SH-SY5Y (cell line): Measurements from ENCODE around the gene NLRP5.

Experiments
- GATA2 ChIP-seq: IDR thresholded peaks from 2 replicates; pipeline ENCODE4 v1.6.1; 2011; ENCODE audit warnings: mild to moderate bottlenecking, low read depth, low read length
- GATA3 ChIP-seq: IDR thresholded peaks from 2 replicates; pipeline ENCODE4 v1.6.1; 2011; ENCODE audit warnings: low read depth, mild to moderate bottlenecking, low read length, moderate library complexity

Gene NLRP5

DNA sequence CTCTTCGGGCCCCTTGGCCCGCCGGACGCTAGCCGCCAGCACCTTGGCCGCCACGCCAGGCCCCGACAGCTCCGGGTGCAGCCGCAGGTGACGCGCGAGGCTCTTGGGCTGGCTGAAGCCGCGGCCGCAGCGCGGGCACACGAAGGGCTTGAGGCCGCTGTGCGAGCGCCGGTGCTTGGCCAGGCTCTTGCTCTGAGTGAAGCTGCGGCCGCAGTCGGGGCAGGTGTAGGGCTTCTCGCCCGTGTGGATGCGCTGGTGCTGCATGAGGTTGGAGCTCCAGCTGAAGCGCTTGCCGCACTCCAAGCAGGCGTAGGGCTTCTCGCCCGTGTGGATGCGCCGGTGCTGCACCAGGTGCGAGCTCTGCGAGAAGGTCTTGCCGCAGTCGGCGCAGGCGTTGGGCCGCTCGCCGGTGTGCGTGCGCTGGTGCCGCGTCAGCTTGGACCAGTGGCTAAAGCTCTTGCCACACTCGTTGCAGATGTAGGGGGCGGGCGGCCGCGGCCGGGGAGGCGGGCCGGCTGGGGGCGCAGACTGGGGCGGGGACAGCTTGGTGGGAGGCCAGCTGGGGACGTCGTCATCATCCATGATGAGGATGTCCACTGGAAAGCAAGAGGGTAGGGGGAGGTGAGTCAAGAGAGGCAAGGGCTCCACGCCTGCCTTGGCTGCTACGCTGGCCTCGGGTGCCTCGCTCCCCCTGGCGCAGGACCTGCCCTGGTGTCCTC is 102.1 kb downstream of the NLRP5 start:
- TF ChIP-seq GATA3: no peak
- no peak for TF ChIP-seq GATA2

DNA sequence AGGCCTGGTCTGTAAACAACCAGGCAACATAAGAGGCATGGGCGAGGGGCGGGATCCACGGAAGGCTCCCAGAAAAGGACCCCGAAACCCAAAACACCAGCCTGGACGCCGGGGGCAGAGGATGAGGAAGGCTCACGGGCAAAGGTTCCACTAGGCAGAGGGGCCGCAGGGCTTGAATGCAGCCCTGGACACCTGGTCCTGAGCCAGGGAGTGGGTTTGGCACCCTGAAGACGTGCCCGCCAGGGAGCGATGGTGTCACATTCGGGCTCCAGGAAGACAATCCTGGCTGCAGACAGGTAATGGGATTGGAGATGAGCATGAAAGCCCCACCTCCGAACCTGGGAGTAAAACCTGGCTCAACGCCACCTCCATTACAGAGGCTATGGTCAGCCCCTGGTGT is 102.8 kb downstream of the NLRP5 start:
- TF ChIP-seq GATA3: no peak
- no peak for TF ChIP-seq GATA2

DNA sequence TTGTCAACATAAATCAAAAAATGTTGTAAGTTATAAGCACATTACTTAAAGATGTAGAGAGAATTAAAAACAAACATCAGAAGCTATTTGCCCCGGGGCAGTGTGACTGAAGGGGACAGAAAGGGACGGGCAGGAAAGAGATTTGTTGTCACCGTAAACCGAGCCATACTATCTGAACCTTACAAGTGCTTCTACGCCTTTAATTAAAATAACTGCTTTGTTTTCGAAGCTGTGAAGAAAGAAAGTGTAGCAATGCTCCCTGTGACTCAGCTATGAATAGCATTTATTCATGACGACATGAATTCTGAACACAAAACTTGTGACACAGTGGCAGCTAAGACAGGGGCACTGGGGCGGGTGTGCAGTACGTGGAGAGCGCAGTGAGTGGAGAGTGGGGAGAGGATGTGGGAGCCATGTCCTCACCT is 104.5 kb downstream of the NLRP5 start:
- no peak for TF ChIP-seq GATA2
- no peak for TF ChIP-seq GATA3

DNA sequence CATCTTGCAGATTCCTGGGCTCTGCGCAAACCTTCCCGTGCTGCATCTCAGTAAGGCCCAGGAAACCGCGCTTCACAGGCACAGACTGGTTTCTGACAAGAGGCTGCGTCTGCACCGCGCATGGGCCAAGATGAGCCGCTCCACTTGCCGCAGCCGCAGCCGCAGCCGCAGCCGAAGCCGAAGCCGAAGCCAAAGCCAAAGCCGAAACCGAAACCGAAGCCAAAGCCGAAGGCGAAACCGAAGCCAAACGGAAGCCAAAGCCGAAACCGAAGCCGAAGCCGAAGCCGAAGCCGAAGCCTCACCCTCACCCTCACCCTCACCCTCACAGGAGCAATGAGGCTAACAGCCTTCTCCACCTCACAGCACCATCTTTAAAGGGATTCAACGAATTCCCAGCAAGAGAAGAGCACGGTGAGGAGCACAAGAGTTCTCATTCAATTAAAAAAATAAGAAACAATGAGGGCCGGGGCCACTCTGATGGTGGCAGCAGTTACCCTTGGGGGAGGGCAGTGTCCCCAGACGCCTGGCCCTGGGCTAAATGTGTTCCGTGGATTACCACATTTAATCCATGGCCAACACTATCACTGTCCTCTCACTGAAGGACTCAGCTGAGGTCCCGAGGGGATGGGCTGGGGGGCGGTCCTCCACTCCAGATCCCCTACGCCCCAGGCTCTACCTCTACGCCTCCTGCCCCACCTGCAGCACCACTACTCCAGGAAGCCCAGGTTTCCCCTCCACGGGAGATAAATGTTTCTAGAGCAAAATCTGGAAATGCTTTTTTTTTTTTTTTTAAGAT is 105.4 kb downstream of the NLRP5 start:
- TF ChIP-seq GATA2: no peak
- TF ChIP-seq GATA3: no peak

DNA sequence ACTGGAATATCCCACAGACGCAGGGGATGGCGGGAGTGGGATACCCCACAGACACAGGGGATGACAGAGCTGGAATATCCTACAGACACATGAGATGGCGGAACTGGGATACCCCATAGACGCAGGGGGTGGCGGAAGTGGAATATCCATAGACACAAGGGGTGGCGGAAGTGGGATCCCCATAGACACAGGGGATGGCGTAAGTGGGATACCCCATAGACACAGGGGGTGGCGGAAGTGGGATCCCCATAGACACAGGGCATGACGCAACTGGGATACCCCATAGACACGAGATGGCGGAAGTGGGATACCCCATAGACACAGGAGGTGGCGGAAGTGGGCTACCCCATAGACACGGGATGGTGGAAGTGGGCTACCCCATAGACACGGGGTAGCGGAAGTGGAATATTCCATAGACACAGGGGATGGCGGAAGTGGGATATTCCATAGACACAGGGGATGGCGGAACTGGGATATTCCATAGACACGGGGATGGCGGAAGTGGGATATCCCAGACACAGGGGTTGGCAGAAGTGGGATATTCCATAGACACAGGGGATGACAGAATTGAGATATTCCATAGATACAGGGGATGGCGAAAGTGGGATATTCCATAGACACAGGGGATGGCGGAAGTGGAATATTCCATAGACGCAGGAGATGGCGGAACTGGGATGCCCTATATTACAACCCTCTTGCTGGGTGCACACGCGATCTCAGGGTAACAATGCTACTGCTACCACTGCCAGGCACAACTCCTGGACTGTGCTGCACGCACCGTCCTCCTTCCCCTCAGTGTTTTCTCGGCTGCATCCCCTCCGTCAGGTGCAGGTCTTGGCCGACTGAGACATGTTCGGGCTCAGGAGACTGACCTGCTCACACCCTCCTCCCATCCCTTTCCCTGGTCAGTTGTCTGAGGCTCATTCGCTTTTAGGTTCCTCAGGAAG is 106.4 kb downstream of the NLRP5 start:
- TF ChIP-seq GATA2: no peak
- no peak for TF ChIP-seq GATA3

DNA sequence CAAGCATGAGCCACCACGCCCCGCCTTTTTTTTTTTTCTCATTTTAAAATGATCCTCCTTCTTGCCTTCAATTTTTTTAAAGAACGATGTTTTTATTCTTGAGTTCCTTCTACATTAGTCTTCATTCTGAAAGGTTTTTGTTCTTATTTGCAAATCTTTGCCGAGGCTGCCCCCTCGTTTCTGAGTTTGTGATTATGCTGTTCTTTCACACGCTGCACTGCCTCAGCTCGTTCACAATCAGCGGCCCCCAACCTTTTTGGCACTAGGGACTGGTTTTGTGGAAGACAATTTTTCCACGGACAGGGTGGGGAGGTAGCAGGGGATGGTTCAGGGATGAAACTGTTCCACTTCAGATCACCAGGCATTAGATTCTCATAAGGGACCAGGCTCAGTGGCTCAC is 107.9 kb downstream of the NLRP5 start:
- TF ChIP-seq GATA3 (no peak), GATA2 (no peak)

DNA sequence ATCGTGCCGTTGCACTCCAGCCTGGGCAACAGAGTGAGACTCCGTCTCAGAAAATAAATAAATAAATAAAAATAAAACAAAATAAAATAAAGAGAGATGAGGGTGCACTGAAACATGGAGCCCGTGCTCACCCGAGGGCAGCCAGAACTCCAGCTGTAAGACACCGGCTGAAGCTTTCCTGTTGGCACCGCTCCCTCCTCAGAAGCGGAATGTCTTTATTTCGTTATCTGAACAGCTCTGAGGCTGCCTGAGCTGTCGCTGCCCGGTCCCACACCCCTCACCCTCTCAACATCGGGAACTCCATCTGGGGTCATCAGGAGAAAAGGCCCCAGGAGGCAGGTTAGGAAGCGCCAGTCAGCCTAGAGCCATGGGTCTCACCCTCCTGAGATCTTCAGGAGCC is 110.1 kb downstream of the NLRP5 start:
- TF ChIP-seq GATA2 (no peak), GATA3 (no peak)

DNA sequence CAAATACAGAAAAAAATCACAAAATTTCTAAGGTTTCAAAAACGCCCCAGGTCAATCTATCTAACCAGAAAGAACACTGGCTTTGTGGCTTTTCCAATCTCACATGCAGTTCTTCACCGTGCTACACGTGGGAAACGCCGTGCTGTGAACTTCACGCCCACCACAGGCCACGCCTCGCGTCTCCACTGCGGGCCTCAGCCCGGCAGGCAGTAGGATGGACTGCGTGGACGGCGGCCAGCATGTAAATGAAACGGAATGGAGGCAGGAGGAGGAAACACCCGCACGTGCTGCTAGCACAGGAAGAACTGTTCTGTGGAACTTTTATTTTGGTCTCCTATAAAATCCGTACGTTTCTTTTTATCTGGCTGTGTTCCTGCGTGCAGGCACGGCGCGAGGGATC is 110.7 kb downstream of the NLRP5 start:
- no peak for TF ChIP-seq GATA2
- no peak for TF ChIP-seq GATA3

DNA sequence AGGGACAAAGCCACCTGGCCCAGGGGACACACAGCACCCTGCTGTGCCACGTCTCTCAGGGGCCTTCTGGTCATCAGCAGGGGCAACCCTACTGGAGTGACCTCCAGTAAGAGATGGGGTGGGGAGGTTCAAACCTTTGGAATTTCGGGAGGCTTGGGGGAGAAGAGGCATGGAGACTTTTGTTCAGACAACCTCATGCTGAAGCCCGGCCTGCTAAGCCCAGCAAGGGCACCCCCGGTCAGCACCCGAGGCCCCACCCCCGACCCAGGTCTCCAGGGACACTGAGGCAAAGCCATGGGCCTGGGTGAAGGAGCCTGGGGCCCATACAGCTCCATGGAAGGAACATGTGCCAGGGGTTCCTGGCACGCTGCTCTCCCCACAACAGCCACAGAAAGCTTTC is 111.2 kb downstream of the NLRP5 start:
- TF ChIP-seq GATA3 (no peak), GATA2 (no peak)

DNA sequence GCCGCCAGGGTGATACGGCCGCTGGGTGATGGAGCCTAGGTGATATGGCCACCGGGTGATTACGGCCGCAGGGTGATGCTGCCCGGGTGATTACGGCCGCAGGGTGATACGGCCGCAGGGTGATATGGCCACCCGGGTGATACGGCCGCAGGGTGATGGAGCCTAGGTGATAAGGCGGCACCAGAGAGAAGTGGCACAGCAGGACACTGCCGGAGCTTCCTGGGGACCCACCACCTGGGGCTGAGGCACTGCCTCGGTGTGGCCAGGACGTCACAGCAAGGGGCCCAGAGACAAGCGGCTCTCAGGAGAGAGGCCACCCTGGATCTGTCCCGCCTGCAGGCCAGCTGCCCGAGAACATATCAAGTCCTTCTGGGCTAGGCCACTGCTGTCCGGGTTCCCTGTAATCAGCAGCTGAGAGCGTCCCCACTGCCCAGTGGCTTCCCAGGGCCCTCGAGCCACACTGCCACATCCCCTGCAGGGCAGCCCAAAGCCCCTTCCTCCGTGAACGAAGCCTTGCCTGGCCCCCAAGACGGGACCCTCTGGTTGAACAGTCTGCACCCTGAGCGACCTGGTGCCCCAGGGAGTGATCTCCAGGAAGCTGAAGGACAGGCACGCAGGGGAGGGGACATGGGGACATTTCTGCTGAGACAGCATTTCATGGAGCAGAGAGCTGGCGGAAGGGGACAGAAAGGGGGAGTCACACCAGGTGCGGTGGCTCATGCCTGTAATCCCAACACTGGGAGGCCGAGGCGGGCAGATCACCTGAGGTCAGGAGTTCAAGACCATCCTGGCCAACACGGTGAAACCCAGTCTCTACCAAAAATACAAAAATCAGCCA is 112.4 kb downstream of the NLRP5 start:
- TF ChIP-seq GATA3: no peak
- TF ChIP-seq GATA2: no peak

DNA sequence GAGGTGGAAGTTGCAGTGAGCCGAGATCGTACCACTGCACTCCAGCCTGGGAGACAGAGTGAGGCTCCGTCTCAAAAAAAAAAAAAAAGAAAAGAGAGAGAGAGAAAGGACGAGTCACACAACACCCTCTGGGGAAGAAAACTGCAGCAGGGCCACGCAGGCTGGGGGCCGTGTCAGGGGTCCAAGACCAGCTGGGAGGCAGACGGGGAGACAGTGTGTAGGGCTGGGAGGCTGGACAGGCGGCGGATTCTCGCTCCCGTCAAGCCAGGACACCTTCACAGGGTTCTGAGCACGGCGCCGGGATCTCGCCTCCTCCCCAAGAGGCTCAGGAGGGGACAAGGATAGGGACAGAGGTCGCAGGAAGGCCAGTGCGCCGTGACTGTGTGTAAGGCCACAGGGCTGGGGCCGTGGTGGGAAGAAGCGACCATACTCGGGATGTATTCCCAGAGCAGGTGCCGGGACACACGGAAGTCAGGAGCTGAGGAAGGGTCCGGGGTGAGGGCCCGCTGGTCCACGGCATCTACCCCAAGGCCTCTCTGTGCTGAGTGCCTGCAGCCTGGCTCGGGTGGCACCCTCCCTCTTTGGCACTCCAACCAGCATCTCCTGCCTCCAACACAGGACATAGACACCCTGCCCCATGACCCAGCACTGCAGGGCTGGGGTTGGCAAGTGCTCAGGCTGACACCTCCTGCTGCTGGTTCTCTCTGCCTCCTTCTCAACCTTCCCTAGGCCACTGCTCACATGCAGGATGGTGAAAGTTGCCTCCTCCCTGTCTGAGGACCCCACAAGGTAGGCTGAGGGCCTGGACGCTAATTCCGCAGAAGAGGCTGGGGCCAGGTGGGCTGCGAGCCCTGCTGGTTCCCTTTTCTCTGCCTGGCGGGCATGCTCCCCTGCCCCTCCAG is 113.3 kb downstream of the NLRP5 start:
- TF ChIP-seq GATA2 (no peak), GATA3 (no peak)

DNA sequence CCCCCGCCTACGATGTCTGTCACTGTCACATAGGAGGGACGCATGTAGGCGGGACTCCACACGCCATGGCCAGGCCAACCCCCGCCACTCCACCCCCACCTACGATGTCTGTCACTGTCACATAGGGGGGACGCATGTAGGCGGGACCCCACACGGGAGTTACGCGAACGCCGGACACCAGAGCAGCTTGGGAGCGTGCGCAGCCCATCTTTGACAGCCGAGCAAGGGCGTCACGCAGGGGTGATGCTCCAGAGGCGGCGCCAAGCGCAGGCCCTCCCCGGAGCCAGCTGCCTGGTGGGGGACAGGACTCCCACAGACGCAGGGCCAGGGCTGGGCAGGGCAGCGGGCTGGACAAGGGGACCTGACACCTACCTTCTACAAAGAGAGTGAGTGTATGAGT is 114.5 kb downstream of the NLRP5 start:
- TF ChIP-seq GATA2: no peak
- no peak for TF ChIP-seq GATA3
